K562 (cell line): ENCODE data around the gene RYR1. TPM values are rescaled to one million over a fixed set of nuclear protein-coding genes. Genes with fewer than 3 reads are reported as not detected.

ENCODE experiments used
- BCOR ChIP-seq: fragments of 450-650 bp; IDR thresholded peaks from 2 replicates; pipeline ENCODE4 v1.6.1; 2016
- BRD4 ChIP-seq: fragments of 200-600 bp; sonication (generic); IDR thresholded peaks from 2 replicates; pipeline ENCODE4 v1.6.1; 2017; ENCODE audit warnings: inconsistent platforms
- CREB1 ChIP-seq, 2 experiments: sonication (generic) in 1 of 2; formaldehyde crosslinking in 1 of 2; IDR thresholded peaks; 2 replicates each; pipeline versions ENCODE4 v1.6.1 to v1.8.0; 2012 to 2022; ENCODE audit warnings: inconsistent platforms in 1 of 2, mild to moderate bottlenecking in 1 of 2, missing genetic modification reagents in 1 of 2, moderate library complexity in 1 of 2
- KDM4B ChIP-seq, 2 experiments: fragments of 450-650 bp in 1 of 2; sonication (generic) in 1 of 2; IDR thresholded peaks; 2 replicates each; pipeline ENCODE4 v1.6.1; 2016 to 2017; ENCODE audit warnings: borderline replicate concordance in 2 of 2, antibody characterized with exemption in 1 of 2, low read depth in 1 of 2, mild to moderate bottlenecking in 1 of 2
- MYNN ChIP-seq, 2 experiments: sonication (generic); formaldehyde crosslinking in 1 of 2; IDR thresholded peaks; 2 replicates each; pipeline versions ENCODE4 v1.5.0 to v1.6.1; 2016 to 2020; ENCODE audit warnings: antibody characterized with exemption in 1 of 2, missing genetic modification reagents in 1 of 2
- NCOA2 ChIP-seq, 2 experiments: fragments of 450-650 bp; IDR thresholded peaks; 2 replicates each; pipeline ENCODE4 v1.6.1; 2018; ENCODE audit warnings: mild to moderate bottlenecking in 2 of 2, moderate library complexity in 1 of 2; ENCODE audit not compliant: partially characterized antibody in 2 of 2
- NFE2 ChIP-seq: IDR thresholded peaks from 2 replicates; pipeline ENCODE4 v1.6.1; 2014; ENCODE audit warnings: antibody characterized with exemption, low read depth
- NFIC ChIP-seq: fragments of 450-650 bp; IDR thresholded peaks from 2 replicates; pipeline ENCODE4 v1.6.1; 2017; ENCODE audit warnings: mild to moderate bottlenecking, inconsistent platforms
- PHTF2 ChIP-seq: fragments of 250-450 bp; sonication (Bioruptor Pico); IDR thresholded peaks from 2 replicates; pipeline ENCODE4 v1.5.0; 2021; ENCODE audit warnings: mild to moderate bottlenecking
- RBM25 ChIP-seq: fragments of 200-400 bp; formaldehyde crosslinking; IDR thresholded peaks from 2 replicates; pipeline ENCODE4 v1.6.1; 2018; ENCODE audit warnings: low read length, low read depth, moderate library complexity; ENCODE audit not compliant: severe bottlenecking
- SOX6 ChIP-seq: fragments of 450-650 bp; IDR thresholded peaks from 2 replicates; pipeline ENCODE4 v1.6.1; 2014; ENCODE audit warnings: mild to moderate bottlenecking
- SRSF7 ChIP-seq: fragments of 200-400 bp; formaldehyde crosslinking; optimal IDR thresholded peaks from 2 replicates; pipeline ENCODE3; 2017; ENCODE audit warnings: mild to moderate bottlenecking, low read depth, low read length
- TAF1 ChIP-seq: IDR thresholded peaks from 2 replicates; pipeline ENCODE4 v1.6.1; 2011; ENCODE audit warnings: mild to moderate bottlenecking, low read length, moderate library complexity; ENCODE audit not compliant: insufficient read depth, control insufficient read depth, severe bottlenecking; ENCODE audit errors: extremely low read depth
- TRIM25 ChIP-seq: fragments of 450-650 bp; IDR thresholded peaks from 2 replicates; pipeline ENCODE4 v1.7.0; 2016; ENCODE audit warnings: borderline replicate concordance
- YY1 ChIP-seq, 3 experiments: IDR thresholded peaks; 2 replicates each; pipeline ENCODE4 v1.6.1; 2011; ENCODE audit warnings: low read length in 2 of 3, mild to moderate bottlenecking in 2 of 3, moderate library complexity in 2 of 3, borderline replicate concordance in 1 of 3, control low read depth in 1 of 3, low read depth in 1 of 3; ENCODE audit not compliant: insufficient read depth in 3 of 3, insufficient replicate concordance in 2 of 3, control insufficient read depth in 1 of 3, insufficient read length in 1 of 3; ENCODE audit errors: extremely low read depth in 1 of 3
- ZBTB11 ChIP-seq, 3 experiments: fragments of 200-800 bp in 1 of 3; fragments of 250-450 bp in 1 of 3; fragments of 450-650 bp in 1 of 3; sonication (Bioruptor Pico) in 1 of 3; sonication (Bioruptor generic) in 1 of 3; formaldehyde crosslinking in 1 of 3; IDR thresholded peaks; 2 replicates each; pipeline versions ENCODE4 v1.6.1 to v1.8.0; 2016 to 2022; ENCODE audit warnings: mild to moderate bottlenecking in 2 of 3, missing genetic modification characterization in 2 of 3, missing compliant biosample characterization in 1 of 3, moderate library complexity in 1 of 3
- ZFP30 ChIP-seq: fragments of 250-450 bp; sonication (Bioruptor Pico); IDR thresholded peaks from 2 replicates; pipeline ENCODE4 v1.8.0; 2022; ENCODE audit warnings: moderate library complexity, mild to moderate bottlenecking, inconsistent platforms, borderline replicate concordance
- ZKSCAN1 ChIP-seq: fragments of 150-350 bp; IDR thresholded peaks from 2 replicates; pipeline ENCODE4 v1.6.1; 2016; ENCODE audit warnings: low read depth, low read length
- ZNF324 ChIP-seq: fragments of 250-450 bp; sonication (Bioruptor Pico); IDR thresholded peaks from 2 replicates; pipeline ENCODE4 v1.4.0; 2020; ENCODE audit warnings: mild to moderate bottlenecking
- ZNF644 ChIP-seq: fragments of 200-800 bp; sonication (Bioruptor generic); IDR thresholded peaks from 2 replicates; pipeline ENCODE4 v1.6.1; 2016; ENCODE audit warnings: low read depth, missing genetic modification characterization, missing compliant biosample characterization
- polyA plus RNA-seq, 8 experiments: library from polyadenylated mRNA; depleted of rRNA in 4 of 8; stranded (reverse) in 5 of 8; unstranded in 3 of 8; fragments of >200 nt; fragmentation: Nextera tagmentation in 2 of 8; fragmentation: Illumina TruSeq in 1 of 8; extraction: Ambion mirVana in 2 of 8; extraction: Trizol in 1 of 8; gene quantifications; 2 replicates each; pipeline versions ENCODE4 v1.2.1 to v1.2.3, GENCODE V29; 2011 to 2014; ENCODE audit warnings: inconsistent platforms in 1 of 8, missing spikeins in 1 of 8
- total RNA-seq, 7 experiments: library from RNA; depleted of rRNA in 6 of 7; stranded (reverse); fragments of >200 nt in 6 of 7; fragmentation: Illumina TruSeq in 2 of 7; extraction: Trizol in 2 of 7; gene quantifications; 2 replicates each; pipeline versions ENCODE4 v1.2.1 to v1.2.3, GENCODE V29; 2011 to 2021; ENCODE audit warnings: low replicate concordance in 1 of 7

Gene RYR1
- total and polyA plus RNA-seq, 9 of the 15 experiments (the other 6 are each of a cell fraction or from before 2014, with no cell fraction given): 0.11 to 7.4 (median 3.7) TPM

- TF ChIP-seq ZFP30 (CRISPR knock-in tag): no peak
- TF ChIP-seq SRSF7: no peak
- TF ChIP-seq KDM4B (IDR thresholded peaks at IDR 0.05; ENCODE audit: borderline replicate concordance in 2 of 2, low read depth in 1 of 2): 0 out of 4 replicates have a peak, but pooled peaks of 1 of the 2 experiments have one; percentile 31
- no peak for TF ChIP-seq RBM25
- peak; percentile 31; the same call in 1 of the 2 replicates for TF ChIP-seq SOX6
- TF ChIP-seq NFE2: 0 out of 2 replicates have a peak, but pooled peaks have one; percentile 8
- no peak for TF ChIP-seq ZKSCAN1
- peak; percentile 58 for TF ChIP-seq NFIC
- no peak for TF ChIP-seq BRD4
- peak in 2 of 3 experiments; percentile 65 to 95; a peak in 4 of 6 replicates for TF ChIP-seq ZBTB11 (CRISPR knock-in tag; IDR thresholded peaks at IDR 0.05)
- TF ChIP-seq MYNN (IDR thresholded peaks at IDR 0.05): no peak
- no peak for TF ChIP-seq MYNN (CRISPR knock-in tag; IDR thresholded peaks at IDR 0.05)
- TF ChIP-seq CREB1 (IDR thresholded peaks at IDR 0.05): peak; percentile 19; the same call in 1 of the 2 replicates
- peak; percentile 87 for TF ChIP-seq CREB1 (CRISPR knock-in tag; IDR thresholded peaks at IDR 0.05)
- TF ChIP-seq BCOR: no peak
- no peak for TF ChIP-seq PHTF2 (CRISPR knock-in tag)
- TF ChIP-seq TRIM25: no peak
- peak in 1 of 3 experiments; percentile 33 for TF ChIP-seq YY1 (IDR thresholded peaks at IDR 0.05; ENCODE audit: borderline replicate concordance in 1 of 3, control insufficient read depth in 1 of 3, extremely low read depth in 1 of 3, insufficient read depth in 3 of 3, insufficient read length in 1 of 3, insufficient replicate concordance in 2 of 3, low read depth in 1 of 3, low read length in 2 of 3)
- TF ChIP-seq TAF1: no peak
- TF ChIP-seq ZNF644 (tag): no peak
- TF ChIP-seq ZNF324 (CRISPR knock-in tag): no peak
- TF ChIP-seq NCOA2 (IDR thresholded peaks at IDR 0.05; ENCODE audit: partially characterized antibody in 2 of 2): no peak
Observed at GRCh38 chr19:38417544-38418506, 15.7 kb upstream of the RYR1 start (continued).
